Stimulated activated CD8-positive, alpha-beta memory T cell treated with anti-CD3 and anti-CD28 coated beads, Interleukin-15, amount 100 ng/mL, for 24 hours (primary cell): Measurements from ENCODE around the gene IL16.
"Not testable (repeated sequence)": the region's sequence is repeated elsewhere in the genome, so short reads cannot be mapped to it uniquely, and the experiment has no call there.

Experiments used
- DNase-seq: peaks from one replicate; pipeline ENCODE4 v3.0.0-alpha.2; 2020; ENCODE audit warnings: low read depth

Gene IL16

GRCh38 chr15:81338170-81339007 lies 141.7 kb downstream of the IL16 start:
- DNase-seq: no peak

GRCh38 chr15:81339321-81339720 lies 142.6 kb downstream of the IL16 start:
- DNase-seq: no peak

GRCh38 chr15:81339851-81340250 lies 143.2 kb downstream of the IL16 start:
- DNase-seq: no peak

GRCh38 chr15:81341351-81341750 lies 144.7 kb downstream of the IL16 start:
- no peak for DNase-seq

GRCh38 chr15:81343371-81343770 lies 146.7 kb downstream of the IL16 start:
- DNase-seq: no peak

GRCh38 chr15:81346611-81347010 lies 149.9 kb downstream of the IL16 start:
- no peak for DNase-seq

GRCh38 chr15:81347910-81348309 lies 151.2 kb downstream of the IL16 start:
- no peak for DNase-seq

- DNase-seq: not testable (repeated sequence)
These were observed 152.0 kb downstream of the IL16 start for GRCh38 chr15:81348691-81349090.

GRCh38 chr15:81349271-81349670 lies 152.6 kb downstream of the IL16 start:
- no peak for DNase-seq

- DNase-seq: no peak
These were observed 155.0 kb downstream of the IL16 start for GRCh38 chr15:81351651-81352050.

GRCh38 chr15:81356252-81356651 lies 159.6 kb downstream of the IL16 start:
- DNase-seq: no peak

GRCh38 chr15:81357180-81357686 lies 160.6 kb downstream of the IL16 start:
- no peak for DNase-seq

- no peak for DNase-seq
These were observed 161.6 kb downstream of the IL16 start for GRCh38 chr15:81358248-81358647.

- no peak for DNase-seq
These were observed 163.8 kb downstream of the IL16 start for GRCh38 chr15:81360491-81360890.

GRCh38 chr15:81361891-81362290 lies 165.2 kb downstream of the IL16 start:
- DNase-seq: no peak

- DNase-seq: no peak
These were observed 166.1 kb downstream of the IL16 start for GRCh38 chr15:81362790-81363189.

- DNase-seq: no peak
These were observed 166.6 kb downstream of the IL16 start for GRCh38 chr15:81363276-81363675.
